RWPE2 (cell line): Measurements from ENCODE around the gene APOL1.
"Not testable (repeated sequence)": the region's sequence is repeated elsewhere in the genome, so short reads cannot be mapped to it uniquely, and the experiment has no call there.

ENCODE experiments used
- ATAC-seq: fragments of 200-7000 bp; cut with Tn5 transposase; 3 replicates; pipeline ENCODE4 v1.9.1; 2021; ENCODE audit warnings: low read depth
- DNase-seq: peaks from one replicate; pipeline ENCODE4 v3.0.0-alpha.2; 2020; ENCODE audit warnings: low spot score
- H3K27ac ChIP-seq: fragments of 450-650 bp; 2 replicates; pipeline ENCODE4 v1.5.1; 2017; ENCODE audit warnings: mild to moderate bottlenecking; ENCODE audit not compliant: poor library complexity, severe bottlenecking
- H3K27me3 ChIP-seq: fragments of 250-450 bp; sonication (Bioruptor Pico); 2 replicates; pipeline ENCODE4 v1.5.1; 2021; ENCODE audit warnings: mild to moderate bottlenecking, moderate library complexity; ENCODE audit not compliant: insufficient read depth, poor library complexity, severe bottlenecking
- H3K36me3 ChIP-seq: fragments of 250-450 bp; sonication (Bioruptor Pico); 2 replicates; pipeline ENCODE4 v1.5.1; 2020; ENCODE audit warnings: low read depth, mild to moderate bottlenecking, moderate library complexity
- H3K4me1 ChIP-seq: fragments of 250-450 bp; sonication (Bioruptor Pico); 2 replicates; pipeline ENCODE4 v1.5.1; 2021; ENCODE audit warnings: mild to moderate bottlenecking, moderate library complexity; ENCODE audit not compliant: insufficient read depth, poor library complexity, severe bottlenecking
- H3K4me3 ChIP-seq: fragments of 250-450 bp; sonication (Bioruptor Pico); 2 replicates; pipeline ENCODE4 v1.5.1; 2021; ENCODE audit warnings: mild to moderate bottlenecking, moderate library complexity; ENCODE audit not compliant: severe bottlenecking
- H3K9me3 ChIP-seq: fragments of 250-450 bp; sonication (Bioruptor Pico); 2 replicates; pipeline ENCODE4 v1.5.1; 2021; ENCODE audit warnings: mild to moderate bottlenecking, moderate library complexity; ENCODE audit not compliant: severe bottlenecking
- TF ChIP-seq, protein P1 (sequence below): fragments of 450-650 bp; IDR thresholded peaks from one replicate; pipeline ENCODE4 v1.5.1; 2017; ENCODE audit warnings: mild to moderate bottlenecking, moderate library complexity; ENCODE audit not compliant: poor library complexity, severe bottlenecking

Gene APOL1

DNA sequence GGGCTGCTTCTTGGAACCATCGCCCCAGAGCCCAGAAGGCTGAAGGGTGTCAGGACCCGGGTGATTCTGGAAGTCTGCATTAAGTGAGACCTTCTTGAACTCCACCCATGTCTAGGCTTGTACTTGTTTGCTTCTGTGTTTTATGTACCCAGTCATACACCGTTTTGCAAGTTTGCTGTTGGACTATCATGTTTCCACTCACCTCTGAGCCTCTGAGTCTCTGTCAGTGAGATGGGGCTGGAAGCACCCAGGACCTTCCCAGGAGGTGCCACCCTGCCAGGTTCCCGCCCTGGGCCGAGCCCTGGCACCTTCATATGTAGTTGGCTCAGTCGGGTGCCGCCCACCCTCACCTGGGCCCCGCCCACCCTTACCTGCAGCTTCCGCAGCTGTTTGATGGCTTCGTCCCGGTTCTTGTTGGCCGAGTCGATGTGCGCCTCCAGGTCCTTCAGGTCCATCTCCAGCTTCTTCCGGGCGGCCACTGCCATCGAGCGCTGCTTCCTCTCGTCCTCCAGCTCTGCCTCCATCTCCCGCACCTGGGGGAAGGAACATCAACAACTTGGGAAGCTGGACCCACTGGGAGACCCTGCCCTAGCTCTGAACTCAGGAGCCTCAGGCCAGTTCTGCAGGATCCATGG is 35.1 kb downstream of the APOL1 start:
- DNase-seq, result no peak
- no peaks in the 10 kb centered on the region for H3K9me3 ChIP-seq
- H3K27me3 ChIP-seq, result no peaks in the 10 kb centered on the region
- no peak overlapping the region for H3K27ac ChIP-seq
- ATAC-seq, result peak; percentile 20; the same call in 2 of the 3 replicates
- H3K36me3 ChIP-seq, result peaks cover 86% of the 10 kb centered on the region
- TF ChIP-seq, protein P1, sequence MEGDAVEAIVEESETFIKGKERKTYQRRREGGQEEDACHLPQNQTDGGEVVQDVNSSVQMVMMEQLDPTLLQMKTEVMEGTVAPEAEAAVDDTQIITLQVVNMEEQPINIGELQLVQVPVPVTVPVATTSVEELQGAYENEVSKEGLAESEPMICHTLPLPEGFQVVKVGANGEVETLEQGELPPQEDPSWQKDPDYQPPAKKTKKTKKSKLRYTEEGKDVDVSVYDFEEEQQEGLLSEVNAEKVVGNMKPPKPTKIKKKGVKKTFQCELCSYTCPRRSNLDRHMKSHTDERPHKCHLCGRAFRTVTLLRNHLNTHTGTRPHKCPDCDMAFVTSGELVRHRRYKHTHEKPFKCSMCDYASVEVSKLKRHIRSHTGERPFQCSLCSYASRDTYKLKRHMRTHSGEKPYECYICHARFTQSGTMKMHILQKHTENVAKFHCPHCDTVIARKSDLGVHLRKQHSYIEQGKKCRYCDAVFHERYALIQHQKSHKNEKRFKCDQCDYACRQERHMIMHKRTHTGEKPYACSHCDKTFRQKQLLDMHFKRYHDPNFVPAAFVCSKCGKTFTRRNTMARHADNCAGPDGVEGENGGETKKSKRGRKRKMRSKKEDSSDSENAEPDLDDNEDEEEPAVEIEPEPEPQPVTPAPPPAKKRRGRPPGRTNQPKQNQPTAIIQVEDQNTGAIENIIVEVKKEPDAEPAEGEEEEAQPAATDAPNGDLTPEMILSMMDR, result no peak
- no peak overlapping the region for H3K4me3 ChIP-seq
- H3K4me1 ChIP-seq, result no peaks in the 10 kb centered on the region

DNA sequence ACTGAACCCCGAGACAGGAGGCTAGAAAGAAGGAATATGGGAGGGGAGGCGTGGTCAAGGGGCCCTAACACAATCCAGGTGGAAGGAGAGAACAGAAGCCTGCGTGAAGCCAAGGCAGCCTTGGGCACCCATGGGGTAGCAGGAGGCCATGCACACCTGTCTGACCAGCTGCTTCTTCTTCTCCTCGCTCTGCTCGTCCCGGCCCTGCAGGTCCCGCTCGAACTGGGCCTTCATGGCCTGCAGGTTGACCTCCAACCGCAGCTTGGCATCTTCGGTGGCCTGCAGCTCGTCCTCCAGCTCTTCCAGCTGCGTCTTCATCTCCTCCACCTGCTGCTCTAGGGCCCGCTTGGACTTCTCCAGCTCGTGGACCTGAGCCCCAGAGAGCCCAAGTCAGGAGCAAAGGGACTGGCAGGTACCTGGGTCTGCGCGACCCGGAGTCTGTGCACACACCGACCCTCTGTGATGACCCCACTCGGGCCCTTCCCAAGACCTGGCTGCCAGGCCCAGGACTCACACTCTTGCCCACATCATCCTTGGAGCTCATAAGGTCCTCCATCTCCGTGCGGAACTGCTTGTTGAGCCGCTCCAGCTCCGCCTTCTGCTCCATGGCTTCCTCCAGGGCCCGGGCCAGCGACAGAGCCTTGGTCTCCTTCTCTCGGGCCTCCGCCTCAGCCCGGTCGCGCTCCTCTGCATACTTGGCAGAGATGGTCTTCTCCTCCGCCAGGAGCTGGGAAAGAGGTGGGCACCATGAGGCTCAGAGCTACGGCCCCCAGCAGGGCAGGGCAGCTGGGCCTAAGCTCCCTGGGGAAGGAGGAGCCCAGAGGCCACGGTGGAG is 35.9 kb downstream of the APOL1 start:
- Histone ChIP-seq H3K4me3 (no peak overlapping the region), H3K27ac (no peak overlapping the region), H3K4me1 (no peaks in the 10 kb centered on the region), H3K9me3 (no peaks in the 10 kb centered on the region), H3K36me3 (peaks cover 86% of the 10 kb centered on the region), H3K27me3 (no peaks in the 10 kb centered on the region)
- DNase-seq (no peak), ATAC-seq (no peak)
- TF ChIP-seq, protein P1, result no peak

DNA sequence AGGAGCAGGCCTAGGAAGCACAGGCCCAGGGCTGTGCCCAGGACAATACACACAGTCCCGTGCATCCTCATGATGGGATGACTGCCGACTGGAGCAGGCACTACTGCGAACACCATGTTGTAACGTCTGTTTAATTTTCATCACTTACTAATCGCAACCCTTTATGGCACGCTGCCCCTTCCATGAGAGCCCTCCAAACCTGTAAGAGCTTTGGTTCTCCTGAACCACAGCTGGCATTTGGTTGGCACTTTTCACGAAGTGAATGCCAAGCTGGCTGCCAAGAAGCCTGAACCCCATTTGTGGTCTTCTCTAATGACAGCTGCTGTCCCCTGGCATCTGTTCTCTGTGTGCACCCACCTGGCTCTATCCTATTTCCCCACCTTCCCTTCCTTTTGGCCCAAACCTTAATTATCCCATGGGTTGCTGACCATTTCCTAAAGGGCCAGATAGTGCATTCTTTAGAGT is 36.5 kb downstream of the APOL1 start:
- Histone ChIP-seq H3K4me3 (no peak overlapping the region), H3K27me3 (no peaks in the 10 kb centered on the region), H3K27ac (no peak overlapping the region), H3K9me3 (no peaks in the 10 kb centered on the region), H3K36me3 (peaks cover 86% of the 10 kb centered on the region), H3K4me1 (no peaks in the 10 kb centered on the region)
- no peak for DNase-seq
- TF ChIP-seq, protein P1, result no peak
- no peak; the same call in 2 of the 3 replicates for ATAC-seq

- not testable (repeated sequence) for DNase-seq, H3K4me1 ChIP-seq, H3K9me3 ChIP-seq, H3K4me3 ChIP-seq, H3K27ac ChIP-seq, ATAC-seq, H3K27me3 ChIP-seq
- H3K36me3 ChIP-seq, result peaks cover 86% of the 10 kb centered on the region
These were observed 37.0 kb downstream of the APOL1 start for GRCh38 chr22:36289948-36290371.

GRCh38 chr22:36290391-36291075 is 37.6 kb downstream of the APOL1 start:
- not testable (repeated sequence) for H3K4me3 ChIP-seq, H3K27ac ChIP-seq, H3K27me3 ChIP-seq, H3K9me3 ChIP-seq, ATAC-seq, H3K4me1 ChIP-seq, DNase-seq
- H3K36me3 ChIP-seq, result peaks cover 86% of the 10 kb centered on the region
